GM23248 (cell line): Measurements from ENCODE around the gene TOMM7. TPM values are rescaled to one million over a fixed set of nuclear protein-coding genes. Genes with fewer than 3 reads are reported as not detected.

Source experiments
- DNase-seq: peaks from one replicate; pipeline ENCODE4 v3.0.0-alpha.2; 2015
- H2AFZ ChIP-seq: fragments of 200-600 bp; sonication (generic); 2 replicates; pipeline ENCODE4 v1.6.1; 2016; ENCODE audit warnings: antibody characterized with exemption
- H3F3A ChIP-seq: fragments of 200-600 bp; sonication (generic); 2 replicates; pipeline ENCODE4 v1.6.1; 2016; ENCODE audit warnings: mild to moderate bottlenecking, antibody characterized with exemption, mixed run types; ENCODE audit not compliant: insufficient read depth
- H3K27ac ChIP-seq: fragments of 200-600 bp; sonication (generic); 2 replicates; pipeline ENCODE4 v1.5.1; 2016; ENCODE audit warnings: mild to moderate bottlenecking
- H3K27me3 ChIP-seq: fragments of 200-600 bp; sonication (generic); replicated peaks from 2 replicates; pipeline ENCODE4 v1.6.1; 2016; ENCODE audit warnings: mild to moderate bottlenecking; ENCODE audit not compliant: insufficient read depth
- H3K36me3 ChIP-seq: fragments of 200-600 bp; sonication (generic); 2 replicates; pipeline ENCODE4 v1.6.1; 2016; ENCODE audit warnings: low read depth, mild to moderate bottlenecking
- H3K4me1 ChIP-seq: fragments of 200-600 bp; sonication (generic); 2 replicates; pipeline ENCODE4 v1.6.1; 2016; ENCODE audit warnings: mild to moderate bottlenecking; ENCODE audit not compliant: insufficient read depth
- H3K4me2 ChIP-seq: fragments of 200-600 bp; sonication (generic); one replicate; pipeline ENCODE4 v1.6.1; 2016; ENCODE audit warnings: mild to moderate bottlenecking; ENCODE audit not compliant: unreplicated experiment
- H3K4me3 ChIP-seq: fragments of 200-600 bp; sonication (generic); 2 replicates; pipeline ENCODE4 v1.5.1; 2016; ENCODE audit warnings: mild to moderate bottlenecking
- H3K79me2 ChIP-seq: fragments of 200-600 bp; sonication (generic); 2 replicates; pipeline ENCODE4 v1.6.1; 2016; ENCODE audit warnings: mild to moderate bottlenecking; ENCODE audit not compliant: insufficient read depth
- H3K9ac ChIP-seq: fragments of 200-600 bp; sonication (generic); 2 replicates; pipeline ENCODE4 v1.6.1; 2016; ENCODE audit warnings: mild to moderate bottlenecking
- H3K9me2 ChIP-seq: fragments of 200-600 bp; sonication (generic); 2 replicates; pipeline ENCODE4 v1.6.1; 2016; ENCODE audit warnings: mixed run types, mild to moderate bottlenecking, moderate library complexity; ENCODE audit not compliant: insufficient read depth
- H3K9me3 ChIP-seq: fragments of 200-600 bp; sonication (generic); one replicate; pipeline ENCODE4 v1.6.1; 2017; ENCODE audit warnings: low read depth
- H4K20me1 ChIP-seq: fragments of 200-600 bp; sonication (generic); 2 replicates; pipeline ENCODE4 v1.6.0; 2016; ENCODE audit not compliant: insufficient read depth
- EZH2 ChIP-seq: fragments of 200-600 bp; sonication (generic); IDR thresholded peaks from 2 replicates; pipeline ENCODE4 v1.6.1; 2018; ENCODE audit warnings: antibody characterized with exemption, mild to moderate bottlenecking; ENCODE audit not compliant: insufficient read depth, poor library complexity, severe bottlenecking
- EZH2phosphoT487 ChIP-seq: fragments of 200-600 bp; sonication (generic); IDR thresholded peaks from 2 replicates; pipeline ENCODE4 v1.6.1; 2018; ENCODE audit warnings: antibody characterized with exemption, moderate library complexity, mild to moderate bottlenecking, low read depth; ENCODE audit not compliant: insufficient read depth
- WGBS, 2 experiments: methylation state at CpG; one replicate each; pipeline ENCODE4 v1.1.6; 2015 to 2017; ENCODE audit warnings: low lambda C conversion rate in 2 of 2, low coverage in 1 of 2; ENCODE audit errors: missing lambda C conversion rate in 2 of 2; 5-methylcytosine and 5-hydroxymethylcytosine counted together
- in situ Hi-C: fragments of 300-500 bp; cut with MboI; formaldehyde crosslinking; loops from 2 replicates; pipeline ENCODE4 v1.15.0; 2020
- polyA plus RNA-seq: library from polyadenylated mRNA; unstranded; fragments of >200 nt; fragmentation: Nextera tagmentation; extraction: Ambion mirVana; gene quantifications from 2 replicates; pipeline ENCODE4 v1.2.1, GENCODE V29; 2016
- total RNA-seq: library from RNA; depleted of rRNA; stranded (reverse); fragments of >200 nt; shearing (Covaris generic); gene quantifications from 2 replicates; pipeline ENCODE4 v1.2.3, GENCODE V29; 2014

Gene TOMM7
- total and polyA plus RNA-seq, 2 experiments from 2014 or later: 132 to 408 TPM

- peak overlapping the region; percentile 30; the same call in 1 of the 2 replicates for H2AFZ ChIP-seq
These were observed 11.3 kb upstream of the TOMM7 start for GRCh38 chr7:22833957-22834356.

GRCh38 chr7:22833113-22833855 lies 10.6 kb upstream of the TOMM7 start:
- in situ Hi-C loops: loop anchor here (25.0 kb wide), 1 partner anchor 229 kb away; no protein-coding TSS in a partner anchor
- H3K27me3 ChIP-seq: no peaks in the 10 kb centered on the region
- no peaks in the 10 kb centered on the region for H3K9me2 ChIP-seq
- H3K4me3 ChIP-seq: no peak overlapping the region
- no peaks in the 10 kb centered on the region for H3K36me3 ChIP-seq
- H3K79me2 ChIP-seq: no peaks in the 10 kb centered on the region
- H3K4me1 ChIP-seq: peaks cover 6% of the 10 kb centered on the region; the same call in 1 of the 2 replicates
- TF ChIP-seq EZH2: no peak
- TF ChIP-seq EZH2phosphoT487: no peak
- H3F3A ChIP-seq: peaks cover 6% of the 10 kb centered on the region; the same call in 1 of the 2 replicates
- no peak overlapping the region for H3K4me2 ChIP-seq
- 14 to 24% methylated on average over 2 of the region's 2 CpGs for WGBS, 2 experiments
- no peaks in the 10 kb centered on the region for H4K20me1 ChIP-seq
- no peak overlapping the region for H2AFZ ChIP-seq
- no peaks in the 10 kb centered on the region for H3K9me3 ChIP-seq
- DNase-seq: no peak
- no peak overlapping the region for H3K9ac ChIP-seq
- no peak overlapping the region for H3K27ac ChIP-seq

More at GRCh38 chr7:22833957-22834356, 11.3 kb upstream of the TOMM7 start:
- in situ Hi-C loops: loop anchor here (25.0 kb wide), 1 partner anchor 228 kb away; no protein-coding TSS in a partner anchor
- H3K27ac ChIP-seq: no peak overlapping the region
- WGBS, 2 experiments: 31 to 32% methylated on average over 3 of the region's 3 CpGs
- H3K9me3 ChIP-seq: no peaks in the 10 kb centered on the region
- no peaks in the 10 kb centered on the region for H3K79me2 ChIP-seq
- DNase-seq: peak; percentile 17
- no peaks in the 10 kb centered on the region for H3K9me2 ChIP-seq
- no peak overlapping the region for H3K4me2 ChIP-seq
- H3K9ac ChIP-seq: no peak overlapping the region
- peaks cover 6% of the 10 kb centered on the region; the same call in 1 of the 2 replicates for H3F3A ChIP-seq
- H3K36me3 ChIP-seq: no peaks in the 10 kb centered on the region
- H4K20me1 ChIP-seq: no peaks in the 10 kb centered on the region
- H3K27me3 ChIP-seq: no peaks in the 10 kb centered on the region
- H3K4me3 ChIP-seq: no peak overlapping the region
- peaks cover 6% of the 10 kb centered on the region; the same call in 1 of the 2 replicates for H3K4me1 ChIP-seq
- TF ChIP-seq EZH2 (no peak), EZH2phosphoT487 (no peak)

DNA sequence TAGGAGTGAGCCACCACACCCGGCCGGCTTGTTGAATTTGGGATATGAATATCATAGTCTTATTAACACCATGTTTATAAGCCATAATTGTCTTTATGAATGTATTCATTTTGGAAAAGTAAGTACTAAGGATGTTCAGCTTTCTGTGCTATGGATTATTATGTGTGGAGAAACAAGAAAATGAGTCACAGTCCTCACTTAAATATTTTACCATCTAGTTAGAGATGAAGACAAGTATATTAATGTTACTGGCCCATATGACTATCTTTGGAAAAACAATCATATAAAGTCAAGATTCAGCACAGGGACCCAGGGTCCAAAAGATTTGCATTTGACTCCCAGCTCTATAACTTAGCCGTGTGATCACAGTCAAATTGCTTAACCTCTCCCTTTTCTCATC lies 9.8 kb upstream of the TOMM7 start:
- Histone ChIP-seq H3K4me3 (no peak overlapping the region), H3K27ac (no peak overlapping the region), H3F3A (peaks cover 6% of the 10 kb centered on the region; the same call in 1 of the 2 replicates), H3K9me3 (no peaks in the 10 kb centered on the region), H4K20me1 (no peaks in the 10 kb centered on the region), H3K9me2 (no peaks in the 10 kb centered on the region), H3K27me3 (no peaks in the 10 kb centered on the region), H3K36me3 (no peaks in the 10 kb centered on the region), H3K4me1 (peaks cover 6% of the 10 kb centered on the region; the same call in 1 of the 2 replicates), H3K79me2 (no peaks in the 10 kb centered on the region), H2AFZ (0 out of 2 replicates have a peak overlapping the region, but pooled peaks have one; percentile 8), H3K9ac (no peak overlapping the region), H3K4me2 (no peak overlapping the region)
- peak; percentile 33 for DNase-seq
- in situ Hi-C loops: loop anchor here (25.0 kb wide), 1 partner anchor 230 kb away; no protein-coding TSS in a partner anchor
- no peak for TF ChIP-seq EZH2
- TF ChIP-seq EZH2phosphoT487: no peak
- WGBS, 2 experiments: 90 to 92% methylated on average over 3 of the region's 3 CpGs

- no peaks in the 10 kb centered on the region for H4K20me1 ChIP-seq
- H3K79me2 ChIP-seq: no peaks in the 10 kb centered on the region
- TF ChIP-seq EZH2: no peak
- no peak for TF ChIP-seq EZH2phosphoT487
- H3K9me2 ChIP-seq: no peaks in the 10 kb centered on the region
- in situ Hi-C loops: loop anchor here (25.0 kb wide), 1 partner anchor 231 kb away; no protein-coding TSS in a partner anchor
- no peak overlapping the region for H3K9ac ChIP-seq
- DNase-seq: peak; percentile 20
- H3K4me2 ChIP-seq: no peak overlapping the region
- no peaks in the 10 kb centered on the region for H3K27me3 ChIP-seq
- no peaks in the 10 kb centered on the region for H3K36me3 ChIP-seq
- peaks cover 6% of the 10 kb centered on the region; the same call in 1 of the 2 replicates for H3K4me1 ChIP-seq
- H3K27ac ChIP-seq: no peak overlapping the region
- H3K9me3 ChIP-seq: no peaks in the 10 kb centered on the region
- peaks cover 6% of the 10 kb centered on the region; the same call in 1 of the 2 replicates for H3F3A ChIP-seq
- no peak overlapping the region for H3K4me3 ChIP-seq
- 0 out of 2 replicates have a peak overlapping the region, but pooled peaks have one; percentile 8 for H2AFZ ChIP-seq
- 53 to 61% methylated on average over 5 of the region's 5 CpGs for WGBS, 2 experiments
These were observed 9.1 kb upstream of the TOMM7 start for GRCh38 chr7:22831602-22832305.
